Loucy (cell line): ENCODE measurements around the gene SLC5A10.

ENCODE experiments used
- H2AFZ ChIP-seq: fragments of 200-600 bp; sonication (generic); 2 replicates; pipeline ENCODE4 v1.6.0; 2016; ENCODE audit warnings: antibody characterized with exemption, mild to moderate bottlenecking, low read length, moderate library complexity
- H3F3A ChIP-seq: fragments of 200-600 bp; 2 replicates; pipeline ENCODE4 v1.6.0; 2016; ENCODE audit warnings: antibody characterized with exemption, low read depth, mild to moderate bottlenecking
- H3K27me3 ChIP-seq: fragments of 200-600 bp; sonication (generic); 2 replicates; pipeline ENCODE4 v1.6.1; 2014; ENCODE audit warnings: low read length, mild to moderate bottlenecking; ENCODE audit not compliant: insufficient read depth, poor library complexity, severe bottlenecking
- H3K36me3 ChIP-seq: fragments of 200-600 bp; sonication (generic); 2 replicates; pipeline ENCODE4 v1.6.1; 2016; ENCODE audit warnings: low read length; ENCODE audit not compliant: insufficient read depth
- H3K4me1 ChIP-seq: fragments of 200-600 bp; sonication (generic); 2 replicates; pipeline ENCODE4 v1.5.1; 2014; ENCODE audit warnings: low read length, mild to moderate bottlenecking; ENCODE audit not compliant: insufficient read depth, poor library complexity, severe bottlenecking
- H3K4me2 ChIP-seq: fragments of 200-600 bp; sonication (generic); 2 replicates; pipeline ENCODE4 v1.6.0; 2014; ENCODE audit warnings: antibody characterized with exemption, low read length, low read depth, mild to moderate bottlenecking; ENCODE audit not compliant: poor library complexity, severe bottlenecking
- H3K4me3 ChIP-seq: fragments of 200-600 bp; sonication (generic); 2 replicates; pipeline ENCODE4 v1.5.1; 2014; ENCODE audit warnings: low read length, mild to moderate bottlenecking, mixed read lengths; ENCODE audit not compliant: poor library complexity, severe bottlenecking
- H3K79me2 ChIP-seq: fragments of 200-600 bp; sonication (generic); 2 replicates; pipeline ENCODE4 v1.6.1; 2014; ENCODE audit warnings: low read length; ENCODE audit not compliant: insufficient read depth
- H3K9ac ChIP-seq: fragments of 200-600 bp; sonication (generic); 2 replicates; pipeline ENCODE4 v1.6.0; 2014; ENCODE audit warnings: mild to moderate bottlenecking, low read depth, low read length, moderate library complexity; ENCODE audit not compliant: poor library complexity, severe bottlenecking
- H3K9me2 ChIP-seq: fragments of 200-600 bp; sonication (generic); replicated peaks from 2 replicates; pipeline ENCODE4 v1.6.1; 2016; ENCODE audit warnings: low read depth, low read length, mixed read lengths
- H3K9me3 ChIP-seq: fragments of 200-600 bp; sonication (generic); 2 replicates; pipeline ENCODE4 v1.6.1; 2014; ENCODE audit warnings: mild to moderate bottlenecking, antibody characterized with exemption, low read length, low read depth; ENCODE audit not compliant: insufficient read depth
- H4K20me1 ChIP-seq: fragments of 200-600 bp; sonication (generic); 2 replicates; pipeline ENCODE4 v1.6.0; 2014; ENCODE audit warnings: antibody characterized with exemption, low read length, mild to moderate bottlenecking; ENCODE audit not compliant: insufficient read depth, poor library complexity, severe bottlenecking
- EZH2phosphoT487 ChIP-seq: fragments of 200-600 bp; IDR thresholded peaks from 2 replicates; pipeline ENCODE4 v1.6.1; 2018; ENCODE audit warnings: antibody characterized with exemption, mild to moderate bottlenecking, moderate library complexity, borderline replicate concordance
- TF ChIP-seq, protein P1 (sequence below): fragments of 200-600 bp; sonication (generic); conservative IDR thresholded peaks from 2 replicates; pipeline ENCODE4 v1.5.1; 2014; ENCODE audit warnings: mild to moderate bottlenecking, antibody characterized with exemption, low read length

The SLC5A10 gene

DNA sequence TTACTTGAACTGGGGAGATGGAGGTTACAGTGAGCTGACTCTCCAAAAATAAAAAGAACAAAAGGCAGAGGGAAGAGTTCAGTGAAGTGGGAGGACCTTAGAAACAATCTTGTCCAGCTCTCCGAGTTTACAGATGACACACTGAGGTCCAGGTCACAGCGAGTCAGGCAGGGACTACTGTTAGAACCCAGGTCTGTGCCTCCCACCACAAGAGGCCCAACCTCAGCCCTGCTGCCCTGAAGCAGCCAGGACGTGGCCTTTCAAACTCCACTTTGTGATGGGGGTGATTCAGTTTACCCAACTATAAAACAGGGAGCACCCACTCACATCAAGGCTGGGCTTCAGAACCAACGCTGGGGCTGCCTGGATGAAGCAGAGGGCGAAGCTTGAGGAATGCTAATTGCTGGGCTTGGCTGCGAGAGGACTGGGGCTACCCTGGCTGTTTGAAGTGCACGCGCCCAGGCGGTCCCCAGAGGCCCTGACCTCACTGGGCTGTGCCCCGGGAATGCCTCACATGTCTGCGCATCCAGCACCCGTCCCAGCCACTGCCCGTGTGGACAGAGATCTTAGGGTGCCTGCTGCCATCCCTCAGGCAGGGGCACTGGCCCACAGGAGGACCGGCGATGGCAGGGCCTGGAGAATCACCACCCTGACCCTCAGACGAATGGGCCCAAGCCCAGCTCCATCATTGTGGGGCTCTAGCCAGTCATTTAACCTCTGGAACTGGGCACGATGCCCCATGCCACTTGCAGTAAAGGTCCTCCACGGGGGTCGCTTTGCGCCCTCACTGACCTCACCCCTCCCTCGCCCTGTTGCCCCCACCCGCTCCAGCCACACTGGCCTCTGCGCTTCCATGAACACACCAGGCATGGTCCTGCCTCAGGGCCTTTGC is 11.4 kb downstream of the SLC5A10 start:
- Histone ChIP-seq H3K4me1 (peaks cover 48% of the 10 kb centered on the region), H3K36me3 (no peaks in the 10 kb centered on the region), H4K20me1 (no peaks in the 10 kb centered on the region), H3K27me3 (no peaks in the 10 kb centered on the region), H2AFZ (no peak overlapping the region), H3K79me2 (no peaks in the 10 kb centered on the region), H3K9ac (peak overlapping the region; percentile 34), H3K4me2 (no peak overlapping the region), H3K9me2 (no peaks in the 10 kb centered on the region), H3K9me3 (no peaks in the 10 kb centered on the region), H3K4me3 (no peak overlapping the region), H3F3A (no peaks in the 10 kb centered on the region)
- TF ChIP-seq EZH2phosphoT487: no peak
- TF ChIP-seq, protein P1, sequence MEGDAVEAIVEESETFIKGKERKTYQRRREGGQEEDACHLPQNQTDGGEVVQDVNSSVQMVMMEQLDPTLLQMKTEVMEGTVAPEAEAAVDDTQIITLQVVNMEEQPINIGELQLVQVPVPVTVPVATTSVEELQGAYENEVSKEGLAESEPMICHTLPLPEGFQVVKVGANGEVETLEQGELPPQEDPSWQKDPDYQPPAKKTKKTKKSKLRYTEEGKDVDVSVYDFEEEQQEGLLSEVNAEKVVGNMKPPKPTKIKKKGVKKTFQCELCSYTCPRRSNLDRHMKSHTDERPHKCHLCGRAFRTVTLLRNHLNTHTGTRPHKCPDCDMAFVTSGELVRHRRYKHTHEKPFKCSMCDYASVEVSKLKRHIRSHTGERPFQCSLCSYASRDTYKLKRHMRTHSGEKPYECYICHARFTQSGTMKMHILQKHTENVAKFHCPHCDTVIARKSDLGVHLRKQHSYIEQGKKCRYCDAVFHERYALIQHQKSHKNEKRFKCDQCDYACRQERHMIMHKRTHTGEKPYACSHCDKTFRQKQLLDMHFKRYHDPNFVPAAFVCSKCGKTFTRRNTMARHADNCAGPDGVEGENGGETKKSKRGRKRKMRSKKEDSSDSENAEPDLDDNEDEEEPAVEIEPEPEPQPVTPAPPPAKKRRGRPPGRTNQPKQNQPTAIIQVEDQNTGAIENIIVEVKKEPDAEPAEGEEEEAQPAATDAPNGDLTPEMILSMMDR: no peak

DNA sequence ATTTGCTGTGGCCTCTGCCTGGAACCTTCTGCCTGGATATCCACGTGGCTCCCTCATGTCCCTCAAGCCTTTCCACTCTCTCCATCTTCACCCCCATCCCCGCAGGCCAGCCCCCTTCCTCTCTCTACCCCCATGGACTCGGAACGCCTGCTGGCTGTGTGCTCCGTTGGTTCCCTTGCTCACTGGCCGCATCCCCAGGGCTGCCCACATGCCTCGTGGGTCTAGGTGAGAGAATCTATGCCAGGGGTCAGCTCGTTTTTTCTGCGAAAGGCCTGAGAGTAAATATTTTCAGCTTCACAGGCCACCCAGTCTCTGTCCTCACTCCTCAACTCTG is 12.0 kb downstream of the SLC5A10 start:
- Histone ChIP-seq H4K20me1 (no peaks in the 10 kb centered on the region), H3F3A (no peaks in the 10 kb centered on the region), H3K4me1 (peaks cover 54% of the 10 kb centered on the region), H3K79me2 (no peaks in the 10 kb centered on the region), H3K9me3 (no peaks in the 10 kb centered on the region), H3K9me2 (no peaks in the 10 kb centered on the region), H3K9ac (no peak overlapping the region), H2AFZ (no peak overlapping the region), H3K27me3 (no peaks in the 10 kb centered on the region), H3K4me3 (no peak overlapping the region), H3K4me2 (no peak overlapping the region), H3K36me3 (no peaks in the 10 kb centered on the region)
- TF ChIP-seq EZH2phosphoT487: no peak
- TF ChIP-seq, protein P1: no peak

DNA sequence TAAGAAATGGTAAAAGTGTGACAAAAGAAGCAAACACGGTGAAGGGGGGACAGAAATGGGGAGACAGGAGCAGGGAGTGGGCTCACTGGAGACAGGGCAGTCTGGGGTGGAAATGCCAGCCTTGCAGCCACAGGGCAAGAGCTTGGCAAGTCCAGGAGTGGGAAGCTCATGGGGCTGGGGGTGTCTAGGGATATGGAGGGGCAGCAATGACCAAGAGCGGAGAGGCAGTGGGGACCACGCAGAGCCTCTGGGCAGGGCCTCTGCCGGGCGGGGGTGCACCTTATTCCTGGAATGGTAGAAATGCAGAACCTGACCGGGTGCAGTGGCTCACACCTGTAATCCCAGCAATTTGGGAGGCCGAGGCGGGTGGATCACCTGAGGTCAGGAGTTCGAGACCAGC is 12.6 kb downstream of the SLC5A10 start:
- Histone ChIP-seq H3K79me2 (no peaks in the 10 kb centered on the region), H3K9ac (no peak overlapping the region), H4K20me1 (no peaks in the 10 kb centered on the region), H3F3A (no peaks in the 10 kb centered on the region), H3K4me3 (no peak overlapping the region), H3K36me3 (no peaks in the 10 kb centered on the region), H3K9me2 (no peaks in the 10 kb centered on the region), H3K27me3 (no peaks in the 10 kb centered on the region), H3K4me2 (no peak overlapping the region), H3K4me1 (peaks cover 60% of the 10 kb centered on the region), H3K9me3 (no peaks in the 10 kb centered on the region), H2AFZ (no peak overlapping the region)
- TF ChIP-seq, protein P1: no peak
- TF ChIP-seq EZH2phosphoT487: no peak
